Liver (tissue), 9 donors: Measurements from ENCODE around the gene LRGUK. TPM values are rescaled to one million over a fixed set of nuclear protein-coding genes. Genes with fewer than 3 reads are reported as not detected.

Source experiments
- DNase-seq: peaks from one replicate; pipeline ENCODE4 v3.0.0-alpha.2; 2017; ENCODE audit warnings: low spot score
- H3K27ac ChIP-seq, 2 donors: one replicate each; pipeline ENCODE4 v1.7.0; 2013; ENCODE audit warnings: inconsistent platforms in 2 of 2, low read length in 2 of 2, control low read depth in 1 of 2, low read depth in 1 of 2, mild to moderate bottlenecking in 1 of 2
- H3K27me3 ChIP-seq, 4 donors: one replicate each; pipeline versions ENCODE4 v1.6.1 to v1.7.0; 2013; ENCODE audit warnings: low read length in 3 of 4, inconsistent platforms in 1 of 4, mild to moderate bottlenecking in 1 of 4, moderate library complexity in 1 of 4; ENCODE audit not compliant: control insufficient read depth in 4 of 4, insufficient read depth in 4 of 4
- H3K36me3 ChIP-seq, 4 donors: one replicate each; pipeline versions ENCODE4 v1.6.1 to v1.7.0; 2013; ENCODE audit warnings: low read length in 3 of 4, mild to moderate bottlenecking in 3 of 4, low read depth in 1 of 4, moderate library complexity in 1 of 4; ENCODE audit not compliant: control insufficient read depth in 4 of 4, insufficient read depth in 3 of 4
- H3K4me1 ChIP-seq, 4 donors: one replicate each; pipeline versions ENCODE4 v1.6.1 to v1.7.0; 2013; ENCODE audit warnings: low read length in 3 of 4, mild to moderate bottlenecking in 3 of 4, moderate library complexity in 1 of 4; ENCODE audit not compliant: control insufficient read depth in 4 of 4, insufficient read depth in 4 of 4
- H3K4me3 ChIP-seq, 3 donors: one replicate each; pipeline versions ENCODE4 v1.6.1 to v1.7.0; 2013; ENCODE audit warnings: low read length in 3 of 3, control low read depth in 1 of 3, low read depth in 1 of 3, mild to moderate bottlenecking in 1 of 3
- H3K9ac ChIP-seq, 2 donors: one replicate each; pipeline ENCODE4 v1.7.0; 2013; ENCODE audit warnings: low read length in 2 of 2, mild to moderate bottlenecking in 2 of 2, moderate library complexity in 2 of 2, control low read depth in 1 of 2, low read depth in 1 of 2
- H3K9me3 ChIP-seq, 4 donors: one replicate each; pipeline versions ENCODE4 v1.6.1 to v1.7.0; 2013; ENCODE audit warnings: low read length in 3 of 4; ENCODE audit not compliant: control insufficient read depth in 4 of 4
- FOXA1 ChIP-seq: IDR thresholded peaks from 2 replicates; pipeline ENCODE4 v1.6.1; 2016; ENCODE audit warnings: antibody characterized with exemption
- FOXA2 ChIP-seq: IDR thresholded peaks from 2 replicates; pipeline ENCODE4 v1.6.1; 2016; ENCODE audit warnings: antibody characterized with exemption
- HNF4A ChIP-seq, 2 donors: conservative IDR thresholded peaks; 2 replicates each; pipeline ENCODE4 v1.6.1; 2016; ENCODE audit warnings: antibody characterized with exemption in 2 of 2, mild to moderate bottlenecking in 2 of 2
- HNF4G ChIP-seq: IDR thresholded peaks from 2 replicates; pipeline ENCODE4 v1.6.1; 2016; ENCODE audit warnings: antibody characterized with exemption
- JUND ChIP-seq, 2 donors: IDR thresholded peaks; 2 replicates each; pipeline ENCODE4 v1.6.1; 2016; ENCODE audit warnings: antibody characterized with exemption in 2 of 2
- RAD21 ChIP-seq, 2 donors: IDR thresholded peaks; 2 replicates each; pipeline ENCODE4 v1.6.1; 2016; ENCODE audit warnings: antibody characterized with exemption in 2 of 2, mild to moderate bottlenecking in 2 of 2
- SP1 ChIP-seq: IDR thresholded peaks from 2 replicates; pipeline ENCODE4 v1.6.1; 2018; ENCODE audit warnings: antibody characterized with exemption, mild to moderate bottlenecking
- TAF1 ChIP-seq: conservative IDR thresholded peaks from 2 replicates; pipeline ENCODE4 v1.6.1; 2016; ENCODE audit warnings: antibody characterized with exemption, mild to moderate bottlenecking
- YY1 ChIP-seq: IDR thresholded peaks from 2 replicates; pipeline ENCODE4 v1.6.1; 2016; ENCODE audit warnings: antibody characterized with exemption, mild to moderate bottlenecking
- WGBS: extraction: QIAGEN DNeasy Blood & Tissue Kit; methylation state at CpG from one replicate; pipeline ENCODE4 v1.1.7; 2013; 5-methylcytosine and 5-hydroxymethylcytosine counted together
- polyA plus RNA-seq, 2 donors: library from polyadenylated mRNA; stranded (reverse) in 1 of 2; unstranded in 1 of 2; fragments of 200-250 nt in 1 of 2; fragments of >200 nt in 1 of 2; fragmentation: Nextera tagmentation in 1 of 2; extraction: Ambion mirVana in 1 of 2; gene quantifications; one replicate each; pipeline versions ENCODE4 v1.2.1 to v1.2.3, GENCODE V29; 2013 to 2015
- total RNA-seq, 2 donors: library from RNA; depleted of rRNA; stranded (reverse); fragments of >200 nt; gene quantifications; one replicate each; pipeline ENCODE4 v1.2.3, GENCODE V29; 2014
- TF ChIP-seq, protein P1 (sequence below): fragments of 150-350 bp; IDR thresholded peaks from 2 replicates; pipeline ENCODE4 v1.5.1; 2017; ENCODE audit warnings: improper control_type of control experiment, low read depth, low read length; ENCODE audit not compliant: missing input control
- TF ChIP-seq, protein P2 (sequence below): IDR thresholded peaks from 2 replicates; pipeline ENCODE4 v1.6.1; 2016; ENCODE audit warnings: antibody characterized with exemption
- TF ChIP-seq, protein P3 (sequence below): IDR thresholded peaks from 2 replicates; pipeline ENCODE4 v1.6.1; 2016; ENCODE audit warnings: antibody characterized with exemption
- TF ChIP-seq, protein P4 (sequence below): IDR thresholded peaks from 2 replicates; pipeline ENCODE4 v1.6.1; 2016; ENCODE audit warnings: antibody characterized with exemption, mild to moderate bottlenecking
- donor health status: healthy.
- donor health status: healthy.
- donor health status: healthy.
- donor health status: healthy.
- donor health status: healthy.

Gene LRGUK
- total and polyA plus RNA-seq, 4 donors, result 0.03 to 0.50 (median 0.12) TPM

DNA sequence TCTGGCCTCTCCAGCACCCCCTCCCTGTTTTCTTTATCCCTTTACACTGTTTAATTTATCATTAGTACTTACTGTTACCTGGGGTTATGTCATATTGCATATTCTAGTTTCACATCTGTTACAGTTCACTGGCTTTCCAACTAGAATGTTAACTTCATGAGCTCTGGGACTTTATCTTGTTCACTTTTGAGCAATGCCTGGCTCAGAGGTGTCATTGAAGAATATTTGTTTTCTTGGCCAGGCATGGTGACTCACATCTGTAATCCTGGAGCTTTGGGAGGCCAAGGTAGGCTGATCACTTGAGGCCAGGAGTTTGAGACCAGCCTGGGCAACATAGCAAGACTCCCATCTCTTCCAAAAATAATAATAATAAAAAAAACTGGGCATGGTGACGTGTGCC is 40.7 kb downstream of the LRGUK start (continued):
- TF ChIP-seq, protein P1, sequence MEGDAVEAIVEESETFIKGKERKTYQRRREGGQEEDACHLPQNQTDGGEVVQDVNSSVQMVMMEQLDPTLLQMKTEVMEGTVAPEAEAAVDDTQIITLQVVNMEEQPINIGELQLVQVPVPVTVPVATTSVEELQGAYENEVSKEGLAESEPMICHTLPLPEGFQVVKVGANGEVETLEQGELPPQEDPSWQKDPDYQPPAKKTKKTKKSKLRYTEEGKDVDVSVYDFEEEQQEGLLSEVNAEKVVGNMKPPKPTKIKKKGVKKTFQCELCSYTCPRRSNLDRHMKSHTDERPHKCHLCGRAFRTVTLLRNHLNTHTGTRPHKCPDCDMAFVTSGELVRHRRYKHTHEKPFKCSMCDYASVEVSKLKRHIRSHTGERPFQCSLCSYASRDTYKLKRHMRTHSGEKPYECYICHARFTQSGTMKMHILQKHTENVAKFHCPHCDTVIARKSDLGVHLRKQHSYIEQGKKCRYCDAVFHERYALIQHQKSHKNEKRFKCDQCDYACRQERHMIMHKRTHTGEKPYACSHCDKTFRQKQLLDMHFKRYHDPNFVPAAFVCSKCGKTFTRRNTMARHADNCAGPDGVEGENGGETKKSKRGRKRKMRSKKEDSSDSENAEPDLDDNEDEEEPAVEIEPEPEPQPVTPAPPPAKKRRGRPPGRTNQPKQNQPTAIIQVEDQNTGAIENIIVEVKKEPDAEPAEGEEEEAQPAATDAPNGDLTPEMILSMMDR, result no peak
- TF ChIP-seq RAD21 (IDR thresholded peaks at IDR 0.05), result no peak
- no peak for TF ChIP-seq JUND (IDR thresholded peaks at IDR 0.05)
- no peak for TF ChIP-seq HNF4G
- TF ChIP-seq FOXA1, result no peak
- TF ChIP-seq TAF1, result no peak

DNA sequence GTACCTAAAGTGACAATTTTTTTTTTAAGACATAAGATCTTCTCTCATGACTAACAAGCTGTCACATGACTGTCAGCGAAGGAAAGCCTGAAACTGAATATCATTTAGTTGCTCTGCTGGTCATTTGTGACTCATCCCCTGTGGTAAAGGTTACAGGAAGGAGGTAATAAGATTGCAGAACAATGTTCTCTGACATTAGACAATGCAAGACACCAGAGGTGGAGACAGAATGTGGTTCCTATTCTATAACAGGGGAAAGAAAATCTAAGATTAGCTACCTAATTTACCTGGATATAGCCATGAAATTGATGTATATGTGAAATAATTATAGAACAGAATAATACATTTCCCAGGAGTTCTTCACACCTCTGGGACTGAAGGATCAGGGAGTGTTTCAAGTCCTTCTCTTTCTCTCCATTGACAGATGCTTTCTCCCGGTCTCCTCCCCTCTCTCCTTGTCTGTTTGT is 47.7 kb downstream of the LRGUK start:
- no peaks in the 10 kb centered on the region for H3K27me3 ChIP-seq
- H3K4me1 ChIP-seq, result no peaks in the 10 kb centered on the region
- H3K9me3 ChIP-seq, result no peaks in the 10 kb centered on the region
- H3K9ac ChIP-seq, result no peak overlapping the region
- no peak for DNase-seq
- no peaks in the 10 kb centered on the region for H3K36me3 ChIP-seq
- no peak overlapping the region for H3K4me3 ChIP-seq
- H3K27ac ChIP-seq, result no peak overlapping the region
- no peak for TF ChIP-seq HNF4G
- TF ChIP-seq SP1, result no peak
- peak in 1 of 2 donors; percentile 54 for TF ChIP-seq JUND (IDR thresholded peaks at IDR 0.05)
- 76% methylated on average over 2 of the region's 2 CpGs for WGBS

DNA sequence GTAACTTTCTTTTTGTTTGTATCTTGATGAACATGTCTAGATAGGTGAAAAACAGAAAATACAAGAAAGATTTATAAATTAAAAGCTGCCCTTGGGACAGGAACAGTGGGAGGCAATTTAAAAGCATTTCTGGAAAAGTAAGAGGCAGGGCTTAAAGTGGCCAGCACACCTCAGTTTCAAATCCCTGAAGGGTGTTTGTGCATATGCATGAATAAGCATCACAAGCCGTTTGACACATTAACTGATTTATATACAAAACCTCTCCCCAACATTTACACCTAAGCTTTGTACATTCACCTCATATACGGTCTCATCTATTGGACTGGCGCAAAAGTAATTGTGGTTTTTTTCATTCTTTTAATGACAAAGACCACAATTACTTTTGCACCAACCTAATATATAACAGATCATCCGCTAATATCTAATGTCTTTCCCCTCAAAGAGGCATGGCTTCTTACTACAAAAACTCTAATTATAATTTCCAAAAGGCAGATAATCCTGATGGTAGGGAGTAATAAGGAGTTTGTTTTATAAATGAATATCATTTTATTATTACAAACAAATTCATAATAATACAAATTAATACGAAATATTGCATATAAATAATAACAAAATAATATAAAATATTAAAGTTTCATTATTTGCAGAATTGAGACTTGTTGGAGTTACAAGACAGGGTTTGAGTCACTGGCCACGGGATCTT is 48.3 kb downstream of the LRGUK start:
- H3K4me1 ChIP-seq, result no peaks in the 10 kb centered on the region
- H3K9ac ChIP-seq, result no peak overlapping the region
- no peak for DNase-seq
- no peak overlapping the region for H3K4me3 ChIP-seq
- H3K27ac ChIP-seq, result no peak overlapping the region
- H3K36me3 ChIP-seq, result no peaks in the 10 kb centered on the region
- 87% methylated on average over 6 of the region's 6 CpGs for WGBS
- no peaks in the 10 kb centered on the region for H3K9me3 ChIP-seq
- no peaks in the 10 kb centered on the region for H3K27me3 ChIP-seq
- no peak for TF ChIP-seq FOXA2
- TF ChIP-seq, protein P2, sequence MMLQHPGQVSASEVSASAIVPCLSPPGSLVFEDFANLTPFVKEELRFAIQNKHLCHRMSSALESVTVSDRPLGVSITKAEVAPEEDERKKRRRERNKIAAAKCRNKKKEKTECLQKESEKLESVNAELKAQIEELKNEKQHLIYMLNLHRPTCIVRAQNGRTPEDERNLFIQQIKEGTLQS, result no peak

DNA sequence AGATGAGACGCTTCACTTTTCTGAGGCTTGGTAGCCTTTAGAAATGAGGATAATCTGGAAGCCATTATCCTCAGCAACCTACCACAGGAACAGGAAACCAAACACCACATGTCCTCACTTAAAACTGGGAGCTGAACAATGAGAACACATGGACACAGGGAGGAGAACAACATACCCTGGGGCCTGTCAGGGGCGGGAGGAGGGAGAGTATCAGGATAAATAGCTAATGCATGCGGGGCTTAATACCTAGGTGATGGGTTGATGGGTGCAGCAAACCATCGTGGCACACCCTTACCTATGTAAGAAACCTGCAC is 48.9 kb downstream of the LRGUK start:
- H3K36me3 ChIP-seq, result no peaks in the 10 kb centered on the region
- TF ChIP-seq RAD21 (IDR thresholded peaks at IDR 0.05), result no peak
- no peak for TF ChIP-seq YY1
- TF ChIP-seq, protein P3, sequence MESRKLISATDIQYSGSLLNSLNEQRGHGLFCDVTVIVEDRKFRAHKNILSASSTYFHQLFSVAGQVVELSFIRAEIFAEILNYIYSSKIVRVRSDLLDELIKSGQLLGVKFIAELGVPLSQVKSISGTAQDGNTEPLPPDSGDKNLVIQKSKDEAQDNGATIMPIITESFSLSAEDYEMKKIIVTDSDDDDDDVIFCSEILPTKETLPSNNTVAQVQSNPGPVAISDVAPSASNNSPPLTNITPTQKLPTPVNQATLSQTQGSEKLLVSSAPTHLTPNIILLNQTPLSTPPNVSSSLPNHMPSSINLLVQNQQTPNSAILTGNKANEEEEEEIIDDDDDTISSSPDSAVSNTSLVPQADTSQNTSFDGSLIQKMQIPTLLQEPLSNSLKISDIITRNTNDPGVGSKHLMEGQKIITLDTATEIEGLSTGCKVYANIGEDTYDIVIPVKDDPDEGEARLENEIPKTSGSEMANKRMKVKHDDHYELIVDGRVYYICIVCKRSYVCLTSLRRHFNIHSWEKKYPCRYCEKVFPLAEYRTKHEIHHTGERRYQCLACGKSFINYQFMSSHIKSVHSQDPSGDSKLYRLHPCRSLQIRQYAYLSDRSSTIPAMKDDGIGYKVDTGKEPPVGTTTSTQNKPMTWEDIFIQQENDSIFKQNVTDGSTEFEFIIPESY, result no peak
- no peak for TF ChIP-seq HNF4A (conservative IDR thresholded peaks at IDR 0.05)
- no peak for TF ChIP-seq SP1
- TF ChIP-seq, protein P4, sequence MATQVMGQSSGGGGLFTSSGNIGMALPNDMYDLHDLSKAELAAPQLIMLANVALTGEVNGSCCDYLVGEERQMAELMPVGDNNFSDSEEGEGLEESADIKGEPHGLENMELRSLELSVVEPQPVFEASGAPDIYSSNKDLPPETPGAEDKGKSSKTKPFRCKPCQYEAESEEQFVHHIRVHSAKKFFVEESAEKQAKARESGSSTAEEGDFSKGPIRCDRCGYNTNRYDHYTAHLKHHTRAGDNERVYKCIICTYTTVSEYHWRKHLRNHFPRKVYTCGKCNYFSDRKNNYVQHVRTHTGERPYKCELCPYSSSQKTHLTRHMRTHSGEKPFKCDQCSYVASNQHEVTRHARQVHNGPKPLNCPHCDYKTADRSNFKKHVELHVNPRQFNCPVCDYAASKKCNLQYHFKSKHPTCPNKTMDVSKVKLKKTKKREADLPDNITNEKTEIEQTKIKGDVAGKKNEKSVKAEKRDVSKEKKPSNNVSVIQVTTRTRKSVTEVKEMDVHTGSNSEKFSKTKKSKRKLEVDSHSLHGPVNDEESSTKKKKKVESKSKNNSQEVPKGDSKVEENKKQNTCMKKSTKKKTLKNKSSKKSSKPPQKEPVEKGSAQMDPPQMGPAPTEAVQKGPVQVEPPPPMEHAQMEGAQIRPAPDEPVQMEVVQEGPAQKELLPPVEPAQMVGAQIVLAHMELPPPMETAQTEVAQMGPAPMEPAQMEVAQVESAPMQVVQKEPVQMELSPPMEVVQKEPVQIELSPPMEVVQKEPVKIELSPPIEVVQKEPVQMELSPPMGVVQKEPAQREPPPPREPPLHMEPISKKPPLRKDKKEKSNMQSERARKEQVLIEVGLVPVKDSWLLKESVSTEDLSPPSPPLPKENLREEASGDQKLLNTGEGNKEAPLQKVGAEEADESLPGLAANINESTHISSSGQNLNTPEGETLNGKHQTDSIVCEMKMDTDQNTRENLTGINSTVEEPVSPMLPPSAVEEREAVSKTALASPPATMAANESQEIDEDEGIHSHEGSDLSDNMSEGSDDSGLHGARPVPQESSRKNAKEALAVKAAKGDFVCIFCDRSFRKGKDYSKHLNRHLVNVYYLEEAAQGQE, result no peak
- TF ChIP-seq FOXA1, result no peak
- TF ChIP-seq, protein P1, result no peak
- WGBS, result 95% methylated on average over 4 of the region's 4 CpGs
- H3K27me3 ChIP-seq, result no peaks in the 10 kb centered on the region
- H3K9me3 ChIP-seq, result no peaks in the 10 kb centered on the region
- H3K9ac ChIP-seq, result no peak overlapping the region
- no peak overlapping the region for H3K4me3 ChIP-seq
- H3K4me1 ChIP-seq, result no peaks in the 10 kb centered on the region
- no peak for DNase-seq
- no peak overlapping the region for H3K27ac ChIP-seq
